Astrocyte (in vitro differentiated cells and primary cell): Measurements from ENCODE around the gene CFAP97D2. TPM values are rescaled to one million over a fixed set of nuclear protein-coding genes. Genes with fewer than 3 reads are reported as not detected.

Experiments used
- DNase-seq: peaks from one replicate; pipeline ENCODE4 v3.0.0-alpha.2; 2010; ENCODE audit warnings: low read depth
- FAIRE-seq: peaks from 2 replicates; lab custom pipeline; 2011; peaks lifted over from hg19 to GRCh38; lab: Jason Lieb, UNC
- H2AFZ ChIP-seq: 2 replicates; pipeline ENCODE4 v1.6.0; 2012; ENCODE audit warnings: low read depth, low read length, inconsistent platforms
- H3K27ac ChIP-seq: 2 replicates; pipeline ENCODE4 v1.5.1; 2011; ENCODE audit warnings: low read depth, low read length, inconsistent platforms
- H3K27me3 ChIP-seq: 2 replicates; pipeline ENCODE4 v1.6.0; 2011; ENCODE audit warnings: low read length, inconsistent platforms; ENCODE audit not compliant: insufficient read depth
- H3K36me3 ChIP-seq: 2 replicates; pipeline ENCODE4 v1.5.1; 2011; ENCODE audit warnings: low read length, inconsistent platforms; ENCODE audit not compliant: insufficient read depth
- H3K4me1 ChIP-seq: 2 replicates; pipeline ENCODE4 v1.5.1; 2011; ENCODE audit warnings: low read length, inconsistent platforms; ENCODE audit not compliant: insufficient read depth
- H3K4me2 ChIP-seq: 2 replicates; pipeline ENCODE4 v1.6.0; 2012; ENCODE audit warnings: low read length, inconsistent platforms
- H3K4me3 ChIP-seq: 2 replicates; pipeline ENCODE4 v1.5.1; 2011; ENCODE audit warnings: low read depth, mild to moderate bottlenecking, low read length, inconsistent platforms; ENCODE audit not compliant: insufficient read depth
- H3K79me2 ChIP-seq: 2 replicates; pipeline ENCODE4 v1.6.0; 2012; ENCODE audit warnings: mild to moderate bottlenecking, low read length, inconsistent platforms; ENCODE audit not compliant: insufficient read depth
- H3K9ac ChIP-seq: 2 replicates; pipeline ENCODE4 v1.6.0; 2012; ENCODE audit warnings: mild to moderate bottlenecking, low read length, inconsistent platforms
- H3K9me3 ChIP-seq: 2 replicates; pipeline ENCODE4 v1.5.1; 2012; ENCODE audit warnings: low read depth, mild to moderate bottlenecking, low read length, inconsistent platforms; ENCODE audit not compliant: insufficient read depth
- H4K20me1 ChIP-seq: 2 replicates; pipeline ENCODE4 v1.6.0; 2012; ENCODE audit warnings: low read length, inconsistent platforms; ENCODE audit not compliant: insufficient read depth
- H3K27ac Mint-ChIP-seq: one replicate; pipeline ENCODE4 v1.8.0; 2021; ENCODE audit warnings: mild to moderate bottlenecking, mixed read lengths; ENCODE audit not compliant: unreplicated experiment
- H3K27me3 Mint-ChIP-seq: one replicate; pipeline ENCODE4 v1.8.0; 2021; ENCODE audit warnings: low read depth, mixed read lengths; ENCODE audit not compliant: unreplicated experiment
- H3K36me3 Mint-ChIP-seq: one replicate; pipeline ENCODE4 v1.8.0; 2021; ENCODE audit warnings: low read depth, mixed read lengths; ENCODE audit not compliant: unreplicated experiment
- H3K4me1 Mint-ChIP-seq: one replicate; pipeline ENCODE4 v1.8.0; 2021; ENCODE audit warnings: low read depth, mixed read lengths; ENCODE audit not compliant: unreplicated experiment
- H3K4me3 Mint-ChIP-seq: one replicate; pipeline ENCODE4 v1.8.0; 2021; ENCODE audit warnings: mild to moderate bottlenecking, moderate library complexity, mixed read lengths; ENCODE audit not compliant: unreplicated experiment
- H3K9me3 Mint-ChIP-seq: one replicate; pipeline ENCODE4 v1.8.0; 2021; ENCODE audit warnings: mild to moderate bottlenecking, mixed read lengths; ENCODE audit not compliant: unreplicated experiment
- EZH2 ChIP-seq: IDR thresholded peaks from 2 replicates; pipeline ENCODE4 v1.6.1; 2012; ENCODE audit warnings: mild to moderate bottlenecking, low read length, inconsistent platforms; ENCODE audit not compliant: insufficient read depth
- total RNA-seq: library from RNA; stranded (reverse); gene quantifications from 2 replicates; pipeline ENCODE4 v1.2.1, GENCODE V29; 2021
- TF ChIP-seq, protein P1 (sequence below): IDR thresholded peaks from 2 replicates; pipeline ENCODE4 v1.5.1; 2011; ENCODE audit warnings: low read depth, mild to moderate bottlenecking, inconsistent platforms, low read length, moderate library complexity; ENCODE audit not compliant: insufficient read depth

Gene CFAP97D2
- total RNA-seq, 1 donor from 2014 or later = not detected

DNA sequence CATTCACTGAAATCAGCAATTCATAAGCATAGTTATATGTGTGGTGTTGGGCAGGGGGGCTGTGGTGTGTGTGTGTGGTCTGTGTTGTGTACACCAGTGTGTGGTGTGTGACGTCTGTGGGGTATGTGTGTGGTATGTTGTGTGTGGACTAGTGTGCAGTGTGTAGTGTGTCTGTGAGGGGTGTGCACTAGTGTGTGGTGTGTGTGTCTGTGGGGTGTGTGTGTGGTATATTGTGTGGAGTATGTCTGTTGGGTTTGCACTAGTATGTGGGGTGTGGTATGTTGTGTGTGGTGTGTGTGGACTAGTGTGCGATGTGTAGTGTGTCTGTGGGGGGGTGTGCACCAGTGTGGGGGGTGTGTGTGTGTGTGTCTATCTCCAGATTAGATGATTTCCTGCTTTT, 48.5 kb downstream of the CFAP97D2 start:
- Histone ChIP-seq H2AFZ (no peak overlapping the region), H3K4me3 (no peak overlapping the region), H3K27ac (no peak overlapping the region), H3K36me3 (no peaks in the 10 kb centered on the region), H3K79me2 (no peaks in the 10 kb centered on the region), H3K4me1 (peaks cover 9% of the 10 kb centered on the region), H3K27me3 (peaks cover 15% of the 10 kb centered on the region), H4K20me1 (no peaks in the 10 kb centered on the region), H3K9me3 (no peaks in the 10 kb centered on the region), H3K9ac (no peak overlapping the region), H3K4me2 (no peak overlapping the region)
- TF ChIP-seq EZH2 = no peak
- TF ChIP-seq, protein P1, sequence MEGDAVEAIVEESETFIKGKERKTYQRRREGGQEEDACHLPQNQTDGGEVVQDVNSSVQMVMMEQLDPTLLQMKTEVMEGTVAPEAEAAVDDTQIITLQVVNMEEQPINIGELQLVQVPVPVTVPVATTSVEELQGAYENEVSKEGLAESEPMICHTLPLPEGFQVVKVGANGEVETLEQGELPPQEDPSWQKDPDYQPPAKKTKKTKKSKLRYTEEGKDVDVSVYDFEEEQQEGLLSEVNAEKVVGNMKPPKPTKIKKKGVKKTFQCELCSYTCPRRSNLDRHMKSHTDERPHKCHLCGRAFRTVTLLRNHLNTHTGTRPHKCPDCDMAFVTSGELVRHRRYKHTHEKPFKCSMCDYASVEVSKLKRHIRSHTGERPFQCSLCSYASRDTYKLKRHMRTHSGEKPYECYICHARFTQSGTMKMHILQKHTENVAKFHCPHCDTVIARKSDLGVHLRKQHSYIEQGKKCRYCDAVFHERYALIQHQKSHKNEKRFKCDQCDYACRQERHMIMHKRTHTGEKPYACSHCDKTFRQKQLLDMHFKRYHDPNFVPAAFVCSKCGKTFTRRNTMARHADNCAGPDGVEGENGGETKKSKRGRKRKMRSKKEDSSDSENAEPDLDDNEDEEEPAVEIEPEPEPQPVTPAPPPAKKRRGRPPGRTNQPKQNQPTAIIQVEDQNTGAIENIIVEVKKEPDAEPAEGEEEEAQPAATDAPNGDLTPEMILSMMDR = no peak
- no peaks in the 10 kb centered on the region for H3K36me3 Mint-ChIP-seq
- FAIRE-seq (peak; percentile 26), DNase-seq (no peak)
- peaks cover 2% of the 10 kb centered on the region for H3K27me3 Mint-ChIP-seq
- H3K4me1 Mint-ChIP-seq = peaks cover 21% of the 10 kb centered on the region
- H3K9me3 Mint-ChIP-seq = no peaks in the 10 kb centered on the region
- H3K27ac Mint-ChIP-seq = no peak overlapping the region
- H3K4me3 Mint-ChIP-seq = no peak overlapping the region

DNA sequence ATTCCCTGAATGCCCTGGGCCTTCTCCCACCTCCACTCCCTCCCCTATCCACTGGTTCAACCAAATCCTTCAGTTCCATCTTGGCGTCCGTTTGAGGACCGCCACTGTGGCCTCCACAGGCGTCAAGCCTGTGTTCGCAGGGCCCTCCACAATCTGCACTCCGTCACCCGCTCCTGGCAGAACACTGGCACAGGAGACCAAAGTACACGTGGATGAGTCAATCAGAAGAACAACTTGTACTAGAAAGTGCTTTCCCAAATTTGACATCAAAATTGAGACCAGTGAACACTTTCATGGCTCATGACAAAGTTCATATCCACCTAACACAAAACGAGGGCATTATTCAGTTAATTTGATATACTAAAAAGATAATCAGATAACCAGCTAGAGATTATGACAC, 49.1 kb downstream of the CFAP97D2 start:
- Mint-ChIP-seq H3K27me3 (peaks cover 2% of the 10 kb centered on the region), H3K36me3 (no peaks in the 10 kb centered on the region), H3K27ac (no peak overlapping the region), H3K4me1 (peaks cover 18% of the 10 kb centered on the region), H3K9me3 (no peaks in the 10 kb centered on the region), H3K4me3 (no peak overlapping the region)
- Histone ChIP-seq H3K4me2 (no peak overlapping the region), H3K9ac (no peak overlapping the region), H4K20me1 (no peaks in the 10 kb centered on the region), H2AFZ (no peak overlapping the region), H3K4me1 (peaks cover 6% of the 10 kb centered on the region), H3K27me3 (peaks cover 15% of the 10 kb centered on the region), H3K79me2 (no peaks in the 10 kb centered on the region), H3K4me3 (no peak overlapping the region), H3K36me3 (no peaks in the 10 kb centered on the region), H3K27ac (no peak overlapping the region), H3K9me3 (no peaks in the 10 kb centered on the region)
- DNase-seq = no peak
- FAIRE-seq = no peak
- TF ChIP-seq, protein P1 = no peak
- no peak for TF ChIP-seq EZH2

DNA sequence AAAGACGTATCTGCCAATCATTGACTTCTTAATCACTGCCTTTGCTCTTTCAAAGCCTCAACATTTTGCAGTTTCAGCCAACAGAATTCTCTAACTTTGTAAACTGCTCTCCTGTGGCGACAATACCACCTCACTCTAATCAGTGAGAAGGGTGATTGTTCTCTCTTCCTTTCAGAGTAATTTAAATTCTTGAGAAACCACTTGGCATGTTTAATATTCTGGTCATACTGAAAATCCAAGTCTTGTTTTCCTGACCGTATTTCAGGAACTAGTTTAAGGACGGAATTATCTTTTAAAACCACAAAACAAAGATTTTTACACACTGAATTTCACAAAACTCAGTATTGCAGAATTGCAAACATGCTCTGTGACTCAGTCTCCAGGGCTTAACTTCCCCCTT, 50.4 kb downstream of the CFAP97D2 start:
- Mint-ChIP-seq H3K4me1 (peaks cover 18% of the 10 kb centered on the region), H3K27me3 (peaks cover 2% of the 10 kb centered on the region), H3K36me3 (peaks cover 1% of the 10 kb centered on the region), H3K9me3 (no peaks in the 10 kb centered on the region), H3K4me3 (no peak overlapping the region), H3K27ac (peak overlapping the region; percentile 84)
- Histone ChIP-seq H3K27ac (no peak overlapping the region), H3K9me3 (no peaks in the 10 kb centered on the region), H3K27me3 (peaks cover 15% of the 10 kb centered on the region), H2AFZ (no peak overlapping the region), H3K9ac (no peak overlapping the region), H4K20me1 (no peaks in the 10 kb centered on the region), H3K4me2 (peak overlapping the region; percentile 37), H3K79me2 (no peaks in the 10 kb centered on the region), H3K36me3 (no peaks in the 10 kb centered on the region), H3K4me1 (peaks cover 6% of the 10 kb centered on the region), H3K4me3 (no peak overlapping the region)
- DNase-seq (peak; percentile 38), FAIRE-seq (peak; percentile 65)
- TF ChIP-seq EZH2 = no peak
